HepG2 (cell line): ENCODE measurements around the gene MAN1A1. TPM values are rescaled to one million over a fixed set of nuclear protein-coding genes. Genes with fewer than 3 reads are reported as not detected.
A peak's percentile ranks its signal among the peaks of the same experiment; 100 is the strongest.

Source experiments
- CREB1 ChIP-seq, 2 experiments: fragments of 450-650 bp in 1 of 2; IDR thresholded peaks; 2 replicates each; pipeline ENCODE4 v1.6.1; 2016 to 2017; ENCODE audit warnings: control low read depth in 1 of 2, mild to moderate bottlenecking in 1 of 2, missing compliant biosample characterization in 1 of 2, missing genetic modification characterization in 1 of 2
- HNF4G ChIP-seq, 2 experiments: sonication (generic) in 1 of 2; formaldehyde crosslinking in 1 of 2; IDR thresholded peaks; 2 replicates each; pipeline versions ENCODE4 v1.4.0 to v1.6.1; 2011 to 2020; ENCODE audit warnings: borderline replicate concordance in 2 of 2, low read depth in 2 of 2, mild to moderate bottlenecking in 2 of 2, low read length in 1 of 2, missing genetic modification reagents in 1 of 2, moderate library complexity in 1 of 2
- JDP2 ChIP-seq: sonication (generic); formaldehyde crosslinking; IDR thresholded peaks from 2 replicates; pipeline ENCODE4 v1.8.1; 2022; ENCODE audit warnings: missing genetic modification reagents, borderline replicate concordance
- RCOR2 ChIP-seq: IDR thresholded peaks from 2 replicates; pipeline ENCODE4 v1.6.1; 2016; ENCODE audit warnings: missing biosample characterization, missing genetic modification reagents
- ZNF143 ChIP-seq: sonication (generic); formaldehyde crosslinking; IDR thresholded peaks from 2 replicates; pipeline ENCODE4 v1.4.0; 2020; ENCODE audit warnings: missing genetic modification reagents
- ZNF335 ChIP-seq: sonication (generic); formaldehyde crosslinking; IDR thresholded peaks from 2 replicates; pipeline ENCODE4 v1.4.0; 2020; ENCODE audit warnings: missing genetic modification reagents
- polyA plus RNA-seq, 8 experiments: library from polyadenylated mRNA; depleted of rRNA in 3 of 8; stranded (reverse) in 7 of 8; unstranded in 1 of 8; fragments of >200 nt; fragmentation: Illumina TruSeq in 4 of 8; extraction: Trizol in 4 of 8; gene quantifications; 2 replicates each; pipeline versions ENCODE4 v1.2.1 to v1.2.3, GENCODE V29; 2011 to 2016; ENCODE audit warnings: low read depth in 4 of 8, missing spikeins in 1 of 8, mixed read lengths in 1 of 8; ENCODE audit not compliant: insufficient read depth in 1 of 8
- total RNA-seq, 5 experiments: library from RNA; depleted of rRNA; stranded (reverse); fragments of >200 nt; fragmentation: Illumina TruSeq; extraction: Trizol; gene quantifications; 2 replicates each; pipeline ENCODE4 v1.2.3, GENCODE V29; 2016; ENCODE audit warnings: low read depth in 1 of 5
- TF ChIP-seq, protein P1 (sequence below), 2 experiments: sonication (generic) in 1 of 2; formaldehyde crosslinking in 1 of 2; IDR thresholded peaks; 2 replicates each; pipeline versions ENCODE4 v1.6.1 to v1.9.0; 2014 to 2022; ENCODE audit warnings: antibody characterized with exemption in 1 of 2, borderline replicate concordance in 1 of 2, inconsistent platforms in 1 of 2, low read depth in 1 of 2, missing genetic modification reagents in 1 of 2
- TF ChIP-seq, protein P2 (sequence below): IDR thresholded peaks from 2 replicates; pipeline ENCODE4 v1.6.1; 2016
- TF ChIP-seq, protein P3 (sequence below): IDR thresholded peaks from 2 replicates; pipeline ENCODE4 v1.6.1; 2016; ENCODE audit warnings: low read depth
- TF ChIP-seq, protein P4 (sequence below): sonication (generic); IDR thresholded peaks from 2 replicates; pipeline ENCODE4 v1.6.1; 2016; ENCODE audit warnings: low read depth, borderline replicate concordance
- TF ChIP-seq, protein P5 (sequence below): sonication (generic); formaldehyde crosslinking; IDR thresholded peaks from 2 replicates; pipeline ENCODE4 v1.4.0; 2020; ENCODE audit warnings: mild to moderate bottlenecking, missing genetic modification reagents, borderline replicate concordance

Gene MAN1A1
- total and polyA plus RNA-seq, 2 of the 13 experiments (the other 11 are each of a cell fraction or from before 2014, with no cell fraction given): 156 to 236 TPM

DNA sequence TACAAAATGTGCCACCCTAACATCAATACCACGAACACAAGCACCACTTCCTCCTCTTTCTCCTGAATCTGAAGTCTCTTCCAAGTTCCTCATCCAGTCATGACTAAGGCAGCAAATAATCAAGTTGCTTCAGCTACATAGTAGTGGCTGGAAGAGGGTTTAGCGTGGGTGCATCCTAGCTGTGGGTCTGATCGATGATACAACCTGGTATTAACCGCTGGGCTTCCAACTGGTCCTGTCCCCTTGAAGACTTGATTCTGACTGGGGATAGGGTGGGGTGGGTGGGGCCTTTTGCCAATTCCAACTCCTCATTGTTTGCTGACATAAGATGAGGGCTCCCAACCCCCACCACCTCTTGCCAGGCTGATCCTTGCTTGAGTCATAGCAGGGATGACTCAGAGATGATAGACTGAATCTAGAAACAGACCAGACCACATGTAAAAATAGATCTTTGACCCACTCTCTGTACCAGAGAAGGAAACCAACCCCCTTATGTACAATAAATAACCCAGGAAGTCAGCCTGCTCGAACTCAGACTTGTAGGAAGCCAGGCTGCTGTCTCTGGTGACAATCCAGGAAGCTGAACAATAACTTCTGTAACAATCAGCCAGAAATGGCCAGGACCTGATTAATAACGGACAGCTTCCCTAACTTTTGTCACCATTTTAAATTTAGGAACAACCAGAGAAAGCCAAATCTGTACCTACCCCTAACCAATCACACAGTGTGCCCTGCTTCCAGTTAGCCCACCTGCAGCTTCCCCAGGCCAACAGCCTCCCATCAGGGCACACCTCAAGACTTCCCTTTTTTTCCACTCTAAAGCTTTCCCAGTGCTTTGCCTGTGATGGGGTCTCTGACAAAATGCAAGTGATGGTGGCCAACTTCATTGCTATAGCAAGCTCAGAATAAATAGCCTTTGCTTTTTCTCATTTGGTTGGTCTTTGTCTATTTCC lies 202.2 kb downstream of the MAN1A1 start (continued):
- peak; percentile 33; the same call in 1 of the 2 replicates for TF ChIP-seq HNF4G (IDR thresholded peaks at IDR 0.05; ENCODE audit: borderline replicate concordance, low read depth, low read length)
- TF ChIP-seq HNF4G (CRISPR knock-in tag; IDR thresholded peaks at IDR 0.05; ENCODE audit: borderline replicate concordance, low read depth): no peak
- TF ChIP-seq ZNF143 (CRISPR knock-in tag): no peak
- peak; percentile 79; the same call in 1 of the 2 replicates for TF ChIP-seq RCOR2 (CRISPR knock-in tag)
- no peak for TF ChIP-seq JDP2 (CRISPR knock-in tag)
- TF ChIP-seq, protein P1, sequence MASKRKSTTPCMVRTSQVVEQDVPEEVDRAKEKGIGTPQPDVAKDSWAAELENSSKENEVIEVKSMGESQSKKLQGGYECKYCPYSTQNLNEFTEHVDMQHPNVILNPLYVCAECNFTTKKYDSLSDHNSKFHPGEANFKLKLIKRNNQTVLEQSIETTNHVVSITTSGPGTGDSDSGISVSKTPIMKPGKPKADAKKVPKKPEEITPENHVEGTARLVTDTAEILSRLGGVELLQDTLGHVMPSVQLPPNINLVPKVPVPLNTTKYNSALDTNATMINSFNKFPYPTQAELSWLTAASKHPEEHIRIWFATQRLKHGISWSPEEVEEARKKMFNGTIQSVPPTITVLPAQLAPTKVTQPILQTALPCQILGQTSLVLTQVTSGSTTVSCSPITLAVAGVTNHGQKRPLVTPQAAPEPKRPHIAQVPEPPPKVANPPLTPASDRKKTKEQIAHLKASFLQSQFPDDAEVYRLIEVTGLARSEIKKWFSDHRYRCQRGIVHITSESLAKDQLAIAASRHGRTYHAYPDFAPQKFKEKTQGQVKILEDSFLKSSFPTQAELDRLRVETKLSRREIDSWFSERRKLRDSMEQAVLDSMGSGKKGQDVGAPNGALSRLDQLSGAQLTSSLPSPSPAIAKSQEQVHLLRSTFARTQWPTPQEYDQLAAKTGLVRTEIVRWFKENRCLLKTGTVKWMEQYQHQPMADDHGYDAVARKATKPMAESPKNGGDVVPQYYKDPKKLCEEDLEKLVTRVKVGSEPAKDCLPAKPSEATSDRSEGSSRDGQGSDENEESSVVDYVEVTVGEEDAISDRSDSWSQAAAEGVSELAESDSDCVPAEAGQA (IDR thresholded peaks at IDR 0.05; ENCODE audit: low read depth): no peak
- TF ChIP-seq, protein P1 (CRISPR knock-in tag; IDR thresholded peaks at IDR 0.05; ENCODE audit: borderline replicate concordance): no peak
- peak; percentile 16; the same call in 1 of the 2 replicates for TF ChIP-seq CREB1 (IDR thresholded peaks at IDR 0.05)
- TF ChIP-seq CREB1 (CRISPR knock-in tag; IDR thresholded peaks at IDR 0.05): peak; percentile 33; the same call in 1 of the 2 replicates
- TF ChIP-seq, protein P2, sequence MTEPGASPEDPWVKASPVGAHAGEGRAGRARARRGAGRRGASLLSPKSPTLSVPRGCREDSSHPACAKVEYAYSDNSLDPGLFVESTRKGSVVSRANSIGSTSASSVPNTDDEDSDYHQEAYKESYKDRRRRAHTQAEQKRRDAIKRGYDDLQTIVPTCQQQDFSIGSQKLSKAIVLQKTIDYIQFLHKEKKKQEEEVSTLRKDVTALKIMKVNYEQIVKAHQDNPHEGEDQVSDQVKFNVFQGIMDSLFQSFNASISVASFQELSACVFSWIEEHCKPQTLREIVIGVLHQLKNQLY (CRISPR knock-in tag): 0 out of 2 replicates have a peak, but pooled peaks have one; percentile 18
- TF ChIP-seq, protein P3, sequence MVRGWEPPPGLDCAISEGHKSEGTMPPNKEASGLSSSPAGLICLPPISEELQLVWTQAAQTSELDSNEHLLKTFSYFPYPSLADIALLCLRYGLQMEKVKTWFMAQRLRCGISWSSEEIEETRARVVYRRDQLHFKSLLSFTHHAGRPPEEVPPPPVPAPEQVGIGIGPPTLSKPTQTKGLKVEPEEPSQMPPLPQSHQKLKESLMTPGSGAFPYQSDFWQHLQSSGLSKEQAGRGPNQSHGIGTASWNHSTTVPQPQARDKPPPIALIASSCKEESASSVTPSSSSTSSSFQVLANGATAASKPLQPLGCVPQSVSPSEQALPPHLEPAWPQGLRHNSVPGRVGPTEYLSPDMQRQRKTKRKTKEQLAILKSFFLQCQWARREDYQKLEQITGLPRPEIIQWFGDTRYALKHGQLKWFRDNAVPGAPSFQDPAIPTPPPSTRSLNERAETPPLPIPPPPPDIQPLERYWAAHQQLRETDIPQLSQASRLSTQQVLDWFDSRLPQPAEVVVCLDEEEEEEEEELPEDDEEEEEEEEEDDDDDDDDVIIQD: peak; percentile 83; the same call in 1 of the 2 replicates
- TF ChIP-seq ZNF335 (CRISPR knock-in tag): peak; percentile 45; the same call in 1 of the 2 replicates
- TF ChIP-seq, protein P4, sequence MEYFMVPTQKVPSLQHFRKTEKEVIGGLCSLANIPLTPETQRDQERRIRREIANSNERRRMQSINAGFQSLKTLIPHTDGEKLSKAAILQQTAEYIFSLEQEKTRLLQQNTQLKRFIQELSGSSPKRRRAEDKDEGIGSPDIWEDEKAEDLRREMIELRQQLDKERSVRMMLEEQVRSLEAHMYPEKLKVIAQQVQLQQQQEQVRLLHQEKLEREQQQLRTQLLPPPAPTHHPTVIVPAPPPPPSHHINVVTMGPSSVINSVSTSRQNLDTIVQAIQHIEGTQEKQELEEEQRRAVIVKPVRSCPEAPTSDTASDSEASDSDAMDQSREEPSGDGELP: peak; percentile 31; the same call in 1 of the 2 replicates
- TF ChIP-seq, protein P5, sequence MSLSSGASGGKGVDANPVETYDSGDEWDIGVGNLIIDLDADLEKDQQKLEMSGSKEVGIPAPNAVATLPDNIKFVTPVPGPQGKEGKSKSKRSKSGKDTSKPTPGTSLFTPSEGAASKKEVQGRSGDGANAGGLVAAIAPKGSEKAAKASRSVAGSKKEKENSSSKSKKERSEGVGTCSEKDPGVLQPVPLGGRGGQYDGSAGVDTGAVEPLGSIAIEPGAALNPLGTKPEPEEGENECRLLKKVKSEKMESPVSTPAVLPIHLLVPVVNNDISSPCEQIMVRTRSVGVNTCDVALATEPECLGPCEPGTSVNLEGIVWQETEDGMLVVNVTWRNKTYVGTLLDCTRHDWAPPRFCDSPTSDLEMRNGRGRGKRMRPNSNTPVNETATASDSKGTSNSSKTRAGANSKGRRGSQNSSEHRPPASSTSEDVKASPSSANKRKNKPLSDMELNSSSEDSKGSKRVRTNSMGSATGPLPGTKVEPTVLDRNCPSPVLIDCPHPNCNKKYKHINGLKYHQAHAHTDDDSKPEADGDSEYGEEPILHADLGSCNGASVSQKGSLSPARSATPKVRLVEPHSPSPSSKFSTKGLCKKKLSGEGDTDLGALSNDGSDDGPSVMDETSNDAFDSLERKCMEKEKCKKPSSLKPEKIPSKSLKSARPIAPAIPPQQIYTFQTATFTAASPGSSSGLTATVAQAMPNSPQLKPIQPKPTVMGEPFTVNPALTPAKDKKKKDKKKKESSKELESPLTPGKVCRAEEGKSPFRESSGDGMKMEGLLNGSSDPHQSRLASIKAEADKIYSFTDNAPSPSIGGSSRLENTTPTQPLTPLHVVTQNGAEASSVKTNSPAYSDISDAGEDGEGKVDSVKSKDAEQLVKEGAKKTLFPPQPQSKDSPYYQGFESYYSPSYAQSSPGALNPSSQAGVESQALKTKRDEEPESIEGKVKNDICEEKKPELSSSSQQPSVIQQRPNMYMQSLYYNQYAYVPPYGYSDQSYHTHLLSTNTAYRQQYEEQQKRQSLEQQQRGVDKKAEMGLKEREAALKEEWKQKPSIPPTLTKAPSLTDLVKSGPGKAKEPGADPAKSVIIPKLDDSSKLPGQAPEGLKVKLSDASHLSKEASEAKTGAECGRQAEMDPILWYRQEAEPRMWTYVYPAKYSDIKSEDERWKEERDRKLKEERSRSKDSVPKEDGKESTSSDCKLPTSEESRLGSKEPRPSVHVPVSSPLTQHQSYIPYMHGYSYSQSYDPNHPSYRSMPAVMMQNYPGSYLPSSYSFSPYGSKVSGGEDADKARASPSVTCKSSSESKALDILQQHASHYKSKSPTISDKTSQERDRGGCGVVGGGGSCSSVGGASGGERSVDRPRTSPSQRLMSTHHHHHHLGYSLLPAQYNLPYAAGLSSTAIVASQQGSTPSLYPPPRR (CRISPR knock-in tag): no peak
